Esophagus squamous epithelium (tissue), 4 donors: ENCODE data around the gene GRAMD2B.

Experiments
- POLR2A ChIP-seq, 4 donors: fragments of 450-650 bp; IDR thresholded peaks; one replicate each; pipeline ENCODE4 v1.6.1; 2017; ENCODE audit warnings: antibody characterized with exemption in 4 of 4, mild to moderate bottlenecking in 4 of 4, moderate library complexity in 3 of 4
- TF ChIP-seq, protein P1 (sequence below), 6 experiments: fragments of 450-650 bp in 4 of 6; fragments of 200-600 bp in 2 of 6; sonication (generic) in 2 of 6; IDR thresholded peaks; one replicate each; pipeline ENCODE4 v1.5.1; 2016 to 2019; ENCODE audit warnings: antibody characterized with exemption in 6 of 6, mild to moderate bottlenecking in 4 of 6, moderate library complexity in 4 of 6

- no peak for TF ChIP-seq POLR2A (IDR thresholded peaks at IDR 0.05)
- TF ChIP-seq, protein P1, sequence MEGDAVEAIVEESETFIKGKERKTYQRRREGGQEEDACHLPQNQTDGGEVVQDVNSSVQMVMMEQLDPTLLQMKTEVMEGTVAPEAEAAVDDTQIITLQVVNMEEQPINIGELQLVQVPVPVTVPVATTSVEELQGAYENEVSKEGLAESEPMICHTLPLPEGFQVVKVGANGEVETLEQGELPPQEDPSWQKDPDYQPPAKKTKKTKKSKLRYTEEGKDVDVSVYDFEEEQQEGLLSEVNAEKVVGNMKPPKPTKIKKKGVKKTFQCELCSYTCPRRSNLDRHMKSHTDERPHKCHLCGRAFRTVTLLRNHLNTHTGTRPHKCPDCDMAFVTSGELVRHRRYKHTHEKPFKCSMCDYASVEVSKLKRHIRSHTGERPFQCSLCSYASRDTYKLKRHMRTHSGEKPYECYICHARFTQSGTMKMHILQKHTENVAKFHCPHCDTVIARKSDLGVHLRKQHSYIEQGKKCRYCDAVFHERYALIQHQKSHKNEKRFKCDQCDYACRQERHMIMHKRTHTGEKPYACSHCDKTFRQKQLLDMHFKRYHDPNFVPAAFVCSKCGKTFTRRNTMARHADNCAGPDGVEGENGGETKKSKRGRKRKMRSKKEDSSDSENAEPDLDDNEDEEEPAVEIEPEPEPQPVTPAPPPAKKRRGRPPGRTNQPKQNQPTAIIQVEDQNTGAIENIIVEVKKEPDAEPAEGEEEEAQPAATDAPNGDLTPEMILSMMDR (IDR thresholded peaks at IDR 0.05), result no peak
Observed at GRCh38 chr5:126543009-126543408, 119.8 kb downstream of the GRAMD2B start.
